ENCODE measurements around the gene PPIB. TPM values are rescaled to one million over a fixed set of nuclear protein-coding genes. Genes with fewer than 3 reads are reported as not detected.

Gene PPIB
- total RNA-seq, result 100 to 1,000 TPM; 116 to 468 (median 176) TPM
- 100 to 1,000 TPM; 227 to 582 (median 370) TPM for polyA plus RNA-seq
- long read RNA-seq, donor 1, transcript PPIB-201 (5 exons, 1,081 nt), result major isoform, 93 of 102 reads
- long read RNA-seq, donor 1, partial matches to known transcripts, result 9 of 102 reads
- long read RNA-seq, donor 1, other reads (novel, unspliced or antisense), result 0 of 102 reads
- long read RNA-seq, donor 2, transcript PPIB-201 (5 exons, 1,081 nt), result major isoform, 183 of 214 reads
- long read RNA-seq, donor 2, partial matches to known transcripts, result 18 of 214 reads
- long read RNA-seq, donor 2, other reads (novel, unspliced or antisense), result 11 of 214 reads
- long read RNA-seq, donor 3, transcript PPIB-201 (5 exons, 1,081 nt), result major isoform, 159 of 185 reads
- long read RNA-seq, donor 3, partial matches to known transcripts, result 16 of 185 reads
- long read RNA-seq, donor 3, other reads (novel, unspliced or antisense), result 8 of 185 reads
- long read RNA-seq, donor 4, transcript PPIB-201 (5 exons, 1,081 nt), result major isoform, 25 of 25 reads
- long read RNA-seq, donor 4, partial matches to known transcripts, result 0 of 25 reads
- long read RNA-seq, donor 4, other reads (novel, unspliced or antisense), result 0 of 25 reads
- long read RNA-seq, donor 5, transcript PPIB-201 (5 exons, 1,081 nt), result major isoform, 256 of 288 reads
- long read RNA-seq, donor 5, partial matches to known transcripts, result 15 of 288 reads
- long read RNA-seq, donor 5, other reads (novel, unspliced or antisense), result 16 of 288 reads
- long read RNA-seq, donor 6, transcript PPIB-201 (5 exons, 1,081 nt), result major isoform, 403 of 507 reads
- long read RNA-seq, donor 6, partial matches to known transcripts, result 72 of 507 reads
- long read RNA-seq, donor 6, other reads (novel, unspliced or antisense), result 31 of 507 reads
- long read RNA-seq, donor 7, transcript PPIB-201 (5 exons, 1,081 nt), result major isoform, 261 of 327 reads
- long read RNA-seq, donor 7, partial matches to known transcripts, result 40 of 327 reads
- long read RNA-seq, donor 7, other reads (novel, unspliced or antisense), result 22 of 327 reads
- long read RNA-seq, donor 8, transcript PPIB-201 (5 exons, 1,081 nt), result major isoform, 225 of 266 reads
- long read RNA-seq, donor 8, partial matches to known transcripts, result 19 of 266 reads
- long read RNA-seq, donor 8, other reads (novel, unspliced or antisense), result 22 of 266 reads
- long read RNA-seq, donor 9, transcript PPIB-201 (5 exons, 1,081 nt), result major isoform, 219 of 285 reads
- long read RNA-seq, donor 9, partial matches to known transcripts, result 40 of 285 reads
- long read RNA-seq, donor 9, other reads (novel, unspliced or antisense), result 23 of 285 reads
- long read RNA-seq, donor 10, transcript PPIB-201 (5 exons, 1,081 nt), result major isoform, 95 of 97 reads
- long read RNA-seq, donor 10, partial matches to known transcripts, result 0 of 97 reads
- long read RNA-seq, donor 10, other reads (novel, unspliced or antisense), result 0 of 97 reads

- no peaks in the 10 kb centered on the region for H3K9me3 ChIP-seq
- H3K36me3 ChIP-seq, result peaks cover 34 to 37% (median 35%) of the 10 kb centered on the region in 4 donors
- H3K27me3 ChIP-seq, result no peaks in the 10 kb centered on the region
- H3K4me1 ChIP-seq, result peaks cover 35 to 55% (median 47%) of the 10 kb centered on the region in 4 donors
- peak within 1 kb of the TSS; percentile 87 to 96 (median 90) for H3K27ac ChIP-seq
- intact Hi-C loops (cut with DNase I; ENCODE audit: low total_unique reads), result no loop called here
- WGBS, 5 donors, result 0 to 2% (median 0%) methylated on average over 21 to 69 of the region's 69 CpGs
- DNase-seq, result peak; percentile 99
- H3K4me3 ChIP-seq, result peak within 1 kb of the TSS; percentile 67 to 87 (median 76)
- TF ChIP-seq POLR2AphosphoS5 (IDR thresholded peaks at IDR 0.05) (peak; percentile 26 to 96 (median 88)), POLR2A (IDR thresholded peaks at IDR 0.05) (no peak), CTCF (IDR thresholded peaks at IDR 0.05) (peak in 4 of 7 experiments; percentile 15 to 57 (median 24)), EP300 (IDR thresholded peaks at IDR 0.05) (no peak)
Measured at GRCh38 chr15:64162869-64163658, at the start of gene PPIB. PPIB (minus strand) TSS chr15:64163022; CDS start chr15:64162986, 36 bp downstream.

- 81 to 96% (median 90%) methylated on average over 2 of the region's 2 CpGs for WGBS, 5 donors
- intact Hi-C loops (cut with DNase I; ENCODE audit: low total_unique reads), result loop anchor here (10.0 kb wide), 1 partner anchor 143 kb away; the partner anchor contains the start of gene CSNK1G1
- peaks cover 0 to 3% (median under 1%) of the 10 kb centered on the region in 4 donors for H3K4me1 ChIP-seq
- H3K27ac ChIP-seq, result no peak overlapping the region
- no peak for DNase-seq
- peaks cover 3 to 45% (median 38%) of the 10 kb centered on the region in 4 donors for H3K36me3 ChIP-seq
- H3K27me3 ChIP-seq, result no peaks in the 10 kb centered on the region
- H3K4me3 ChIP-seq, result no peak overlapping the region
- TF ChIP-seq POLR2AphosphoS5 (IDR thresholded peaks at IDR 0.05) (no peak), CTCF (IDR thresholded peaks at IDR 0.05) (no peak), EP300 (IDR thresholded peaks at IDR 0.05) (no peak), POLR2A (IDR thresholded peaks at IDR 0.05) (no peak)
- H3K9me3 ChIP-seq, result no peaks in the 10 kb centered on the region
Measured at GRCh38 chr15:64211696-64212095, 48.9 kb upstream of the PPIB start.

GRCh38 chr15:64210371-64210770, 47.5 kb upstream of the PPIB start:
- H3K4me3 ChIP-seq, result no peak overlapping the region
- H3K27ac ChIP-seq, result no peak overlapping the region
- H3K9me3 ChIP-seq, result no peaks in the 10 kb centered on the region
- no peaks in the 10 kb centered on the region for H3K27me3 ChIP-seq
- H3K4me1 ChIP-seq, result no peaks in the 10 kb centered on the region
- no peak for DNase-seq
- intact Hi-C loops (cut with DNase I; ENCODE audit: low total_unique reads), result loop anchor here (10.0 kb wide), 1 partner anchor 144 kb away; the partner anchor contains the start of gene CSNK1G1
- peaks cover 0 to 45% (median 37%) of the 10 kb centered on the region in 4 donors for H3K36me3 ChIP-seq
- TF ChIP-seq EP300 (IDR thresholded peaks at IDR 0.05) (no peak), POLR2AphosphoS5 (IDR thresholded peaks at IDR 0.05) (no peak), CTCF (IDR thresholded peaks at IDR 0.05) (no peak)
- WGBS, 5 donors, result 59 to 82% (median 71%) methylated on average over 2 of the region's 2 CpGs

Data from stomach (tissue), 19 donors.